GM12878 (cell line): ENCODE data around the gene SLMAP.

Experiments
- GABPA ChIP-seq: IDR thresholded peaks from 2 replicates; pipeline ENCODE4 v1.6.1; 2014; ENCODE audit warnings: antibody characterized with exemption, low read depth, mild to moderate bottlenecking, inconsistent platforms
- POLR2A ChIP-seq: IDR thresholded peaks from 2 replicates; pipeline ENCODE4 v1.6.1; 2011; ENCODE audit warnings: low read depth, mild to moderate bottlenecking, low read length
- POLR2AphosphoS5 ChIP-seq: IDR thresholded peaks from 2 replicates; pipeline ENCODE4 v1.6.1; 2011; ENCODE audit warnings: mild to moderate bottlenecking, low read length, inconsistent platforms
- POU2F2 ChIP-seq: IDR thresholded peaks from 3 replicates; pipeline ENCODE4 v1.6.1; 2011; ENCODE audit warnings: low read depth, mild to moderate bottlenecking, low read length, borderline replicate concordance
- RCOR1 ChIP-seq: conservative IDR thresholded peaks from 2 replicates; pipeline ENCODE4 v1.6.1; 2012; ENCODE audit warnings: low read depth, low read length, improper control_type of control experiment
- TAF1 ChIP-seq: IDR thresholded peaks from 2 replicates; pipeline ENCODE4 v1.6.1; 2011; ENCODE audit warnings: mild to moderate bottlenecking, low read depth, low read length, borderline replicate concordance
- TF ChIP-seq, protein P1 (sequence below), 3 experiments: IDR thresholded peaks in 2 of 3; conservative IDR thresholded peaks in 1 of 3; 2 replicates each; pipeline ENCODE4 v1.5.1; 2011; ENCODE audit warnings: low read depth in 3 of 3, low read length in 3 of 3, mild to moderate bottlenecking in 3 of 3, control low read depth in 2 of 3, moderate library complexity in 2 of 3, inconsistent platforms in 1 of 3, mixed read lengths in 1 of 3; ENCODE audit not compliant: control insufficient read depth in 2 of 3, insufficient read depth in 1 of 3; ENCODE audit errors: extremely low read depth in 1 of 3
- TF ChIP-seq, protein P2 (sequence below): IDR thresholded peaks from 2 replicates; pipeline ENCODE4 v1.6.1; 2012; ENCODE audit warnings: low read depth, low read length, improper control_type of control experiment
- TF ChIP-seq, protein P3 (sequence below): IDR thresholded peaks from 2 replicates; pipeline ENCODE4 v1.6.1; 2011; ENCODE audit warnings: mild to moderate bottlenecking, low read depth, low read length, moderate library complexity; ENCODE audit not compliant: insufficient replicate concordance
- TF ChIP-seq, protein P4 (sequence below): fragments of 450-650 bp; conservative IDR thresholded peaks from 2 replicates; pipeline ENCODE4 v1.6.1; 2017; ENCODE audit warnings: mild to moderate bottlenecking, moderate library complexity

DNA sequence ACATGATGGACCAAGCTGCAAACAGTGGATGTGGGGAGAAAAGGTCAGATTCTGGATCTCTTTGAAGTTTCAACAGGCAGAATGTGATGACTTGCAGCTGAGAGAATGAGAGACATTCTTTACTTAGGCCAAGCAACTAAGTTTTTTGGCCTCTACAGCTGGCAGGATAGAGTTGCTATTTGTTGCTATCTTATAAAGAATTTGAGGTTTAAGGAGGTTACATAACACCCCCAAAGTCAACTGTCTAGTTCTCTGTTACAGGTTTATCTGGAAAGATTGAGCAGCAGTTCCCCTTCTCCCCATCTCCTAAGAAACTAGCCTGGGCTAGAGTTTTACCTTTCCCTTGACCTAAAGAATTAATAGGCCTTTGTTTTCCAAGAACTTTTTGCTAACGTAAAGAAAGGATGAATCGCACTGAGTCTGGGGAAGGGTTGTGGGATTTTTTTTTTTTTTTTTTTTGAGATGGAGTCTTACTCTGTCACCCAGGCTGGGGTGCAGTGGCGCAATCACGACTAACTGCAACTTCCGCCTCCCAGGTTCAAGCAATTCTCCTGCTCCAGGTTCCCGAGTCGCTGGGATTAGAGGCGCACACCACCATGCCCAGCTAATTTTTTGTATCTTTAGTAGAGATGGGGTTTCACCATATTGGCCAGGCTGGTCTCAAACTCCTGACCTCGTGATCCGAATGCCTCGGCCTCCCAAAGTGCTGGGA is 26.6 kb upstream of the SLMAP start:
- TF ChIP-seq, protein P1, sequence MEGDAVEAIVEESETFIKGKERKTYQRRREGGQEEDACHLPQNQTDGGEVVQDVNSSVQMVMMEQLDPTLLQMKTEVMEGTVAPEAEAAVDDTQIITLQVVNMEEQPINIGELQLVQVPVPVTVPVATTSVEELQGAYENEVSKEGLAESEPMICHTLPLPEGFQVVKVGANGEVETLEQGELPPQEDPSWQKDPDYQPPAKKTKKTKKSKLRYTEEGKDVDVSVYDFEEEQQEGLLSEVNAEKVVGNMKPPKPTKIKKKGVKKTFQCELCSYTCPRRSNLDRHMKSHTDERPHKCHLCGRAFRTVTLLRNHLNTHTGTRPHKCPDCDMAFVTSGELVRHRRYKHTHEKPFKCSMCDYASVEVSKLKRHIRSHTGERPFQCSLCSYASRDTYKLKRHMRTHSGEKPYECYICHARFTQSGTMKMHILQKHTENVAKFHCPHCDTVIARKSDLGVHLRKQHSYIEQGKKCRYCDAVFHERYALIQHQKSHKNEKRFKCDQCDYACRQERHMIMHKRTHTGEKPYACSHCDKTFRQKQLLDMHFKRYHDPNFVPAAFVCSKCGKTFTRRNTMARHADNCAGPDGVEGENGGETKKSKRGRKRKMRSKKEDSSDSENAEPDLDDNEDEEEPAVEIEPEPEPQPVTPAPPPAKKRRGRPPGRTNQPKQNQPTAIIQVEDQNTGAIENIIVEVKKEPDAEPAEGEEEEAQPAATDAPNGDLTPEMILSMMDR (IDR thresholded peaks at IDR 0.05 in 2 of 3, conservative IDR thresholded peaks at IDR 0.05 in 1 of 3; ENCODE audit: control insufficient read depth in 2 of 3, extremely low read depth in 1 of 3, insufficient read depth in 1 of 3, low read depth in 3 of 3, low read length in 3 of 3): no peak
- TF ChIP-seq RCOR1 (no peak), POU2F2 (no peak), TAF1 (no peak), POLR2AphosphoS5 (no peak), POLR2A (no peak), GABPA (no peak)
- TF ChIP-seq, protein P2, sequence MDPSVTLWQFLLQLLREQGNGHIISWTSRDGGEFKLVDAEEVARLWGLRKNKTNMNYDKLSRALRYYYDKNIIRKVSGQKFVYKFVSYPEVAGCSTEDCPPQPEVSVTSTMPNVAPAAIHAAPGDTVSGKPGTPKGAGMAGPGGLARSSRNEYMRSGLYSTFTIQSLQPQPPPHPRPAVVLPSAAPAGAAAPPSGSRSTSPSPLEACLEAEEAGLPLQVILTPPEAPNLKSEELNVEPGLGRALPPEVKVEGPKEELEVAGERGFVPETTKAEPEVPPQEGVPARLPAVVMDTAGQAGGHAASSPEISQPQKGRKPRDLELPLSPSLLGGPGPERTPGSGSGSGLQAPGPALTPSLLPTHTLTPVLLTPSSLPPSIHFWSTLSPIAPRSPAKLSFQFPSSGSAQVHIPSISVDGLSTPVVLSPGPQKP: no peak
- TF ChIP-seq, protein P3, sequence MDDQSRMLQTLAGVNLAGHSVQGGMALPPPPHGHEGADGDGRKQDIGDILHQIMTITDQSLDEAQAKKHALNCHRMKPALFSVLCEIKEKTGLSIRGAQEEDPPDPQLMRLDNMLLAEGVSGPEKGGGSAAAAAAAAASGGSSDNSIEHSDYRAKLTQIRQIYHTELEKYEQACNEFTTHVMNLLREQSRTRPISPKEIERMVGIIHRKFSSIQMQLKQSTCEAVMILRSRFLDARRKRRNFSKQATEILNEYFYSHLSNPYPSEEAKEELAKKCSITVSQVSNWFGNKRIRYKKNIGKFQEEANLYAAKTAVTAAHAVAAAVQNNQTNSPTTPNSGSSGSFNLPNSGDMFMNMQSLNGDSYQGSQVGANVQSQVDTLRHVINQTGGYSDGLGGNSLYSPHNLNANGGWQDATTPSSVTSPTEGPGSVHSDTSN: no peak
- TF ChIP-seq, protein P4, sequence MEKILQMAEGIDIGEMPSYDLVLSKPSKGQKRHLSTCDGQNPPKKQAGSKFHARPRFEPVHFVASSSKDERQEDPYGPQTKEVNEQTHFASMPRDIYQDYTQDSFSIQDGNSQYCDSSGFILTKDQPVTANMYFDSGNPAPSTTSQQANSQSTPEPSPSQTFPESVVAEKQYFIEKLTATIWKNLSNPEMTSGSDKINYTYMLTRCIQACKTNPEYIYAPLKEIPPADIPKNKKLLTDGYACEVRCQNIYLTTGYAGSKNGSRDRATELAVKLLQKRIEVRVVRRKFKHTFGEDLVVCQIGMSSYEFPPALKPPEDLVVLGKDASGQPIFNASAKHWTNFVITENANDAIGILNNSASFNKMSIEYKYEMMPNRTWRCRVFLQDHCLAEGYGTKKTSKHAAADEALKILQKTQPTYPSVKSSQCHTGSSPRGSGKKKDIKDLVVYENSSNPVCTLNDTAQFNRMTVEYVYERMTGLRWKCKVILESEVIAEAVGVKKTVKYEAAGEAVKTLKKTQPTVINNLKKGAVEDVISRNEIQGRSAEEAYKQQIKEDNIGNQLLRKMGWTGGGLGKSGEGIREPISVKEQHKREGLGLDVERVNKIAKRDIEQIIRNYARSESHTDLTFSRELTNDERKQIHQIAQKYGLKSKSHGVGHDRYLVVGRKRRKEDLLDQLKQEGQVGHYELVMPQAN: no peak
